Left lung (tissue), 10 donors: ENCODE measurements around the gene KCTD14. TPM values are rescaled to one million over a fixed set of nuclear protein-coding genes. Genes with fewer than 3 reads are reported as not detected.

ENCODE experiments used
- ATAC-seq: fragments of 200-7000 bp; cut with Tn5 transposase; one replicate; pipeline ENCODE4 v1.9.1; 2020; ENCODE audit warnings: moderate library complexity
- DNase-seq, 4 donors: peaks; one replicate each; pipeline ENCODE4 v3.0.0-alpha.2; 2013 to 2020
- H3K27ac ChIP-seq, 2 donors: fragments of 200-600 bp; sonication (generic) in 1 of 2; one replicate each; pipeline versions ENCODE4 v1.5.0 to v1.8.0; 2020 to 2021
- H3K27me3 ChIP-seq, 2 donors: fragments of 200-600 bp; sonication (generic) in 1 of 2; one replicate each; pipeline versions ENCODE4 v1.5.0 to v1.8.0; 2020 to 2021
- H3K36me3 ChIP-seq, 2 donors: fragments of 200-600 bp; sonication (generic) in 1 of 2; one replicate each; pipeline versions ENCODE4 v1.5.0 to v1.8.0; 2020 to 2021
- H3K4me1 ChIP-seq, 2 donors: fragments of 200-600 bp; one replicate each; pipeline ENCODE4 v1.8.0; 2021
- H3K4me3 ChIP-seq, 2 donors: fragments of 200-600 bp; sonication (generic) in 1 of 2; one replicate each; pipeline versions ENCODE4 v1.5.0 to v1.8.0; 2020 to 2021; ENCODE audit warnings: mild to moderate bottlenecking in 1 of 2
- H3K9me3 ChIP-seq, 2 donors: fragments of 200-600 bp; sonication (generic) in 1 of 2; one replicate each; pipeline versions ENCODE4 v1.5.0 to v1.8.0; 2020 to 2021
- intact Hi-C, 2 donors: fragments of 100-400 bp; cut with DNase I; formaldehyde crosslinking; loops; one replicate each; pipeline versions ENCODE4 v1.11.2 to v1.14.2; 2022
- polyA plus RNA-seq, 6 donors: library from polyadenylated mRNA; unstranded; fragments of 120-200 nt; gene quantifications; one replicate each; pipeline ENCODE4 v1.2.1, GENCODE V29; 2013; ENCODE audit not compliant: insufficient read length in 6 of 6
- total RNA-seq, 2 donors: library from RNA; stranded (reverse); fragmentation: NEBNext Ultra II Directional; extraction: Animal tissue kit (Norgen Biotek cat#: 25700); gene quantifications; one replicate each; pipeline ENCODE4 v1.2.1, GENCODE V29; 2021
- TF ChIP-seq, protein P1 (sequence below), 2 donors: fragments of 200-600 bp; sonication (generic) in 1 of 2; IDR thresholded peaks; one replicate each; pipeline versions ENCODE4 v1.5.0 to v1.8.0; 2021; ENCODE audit warnings: antibody characterized with exemption in 2 of 2
- donor health status: DM: no; HTN: yes; CAD: no.
- donor health status: DM: no; HTN: no; CAD: no.

Gene KCTD14
- total and polyA plus RNA-seq, 8 donors, result 6.5 to 19.2 (median 8.8) TPM

DNA sequence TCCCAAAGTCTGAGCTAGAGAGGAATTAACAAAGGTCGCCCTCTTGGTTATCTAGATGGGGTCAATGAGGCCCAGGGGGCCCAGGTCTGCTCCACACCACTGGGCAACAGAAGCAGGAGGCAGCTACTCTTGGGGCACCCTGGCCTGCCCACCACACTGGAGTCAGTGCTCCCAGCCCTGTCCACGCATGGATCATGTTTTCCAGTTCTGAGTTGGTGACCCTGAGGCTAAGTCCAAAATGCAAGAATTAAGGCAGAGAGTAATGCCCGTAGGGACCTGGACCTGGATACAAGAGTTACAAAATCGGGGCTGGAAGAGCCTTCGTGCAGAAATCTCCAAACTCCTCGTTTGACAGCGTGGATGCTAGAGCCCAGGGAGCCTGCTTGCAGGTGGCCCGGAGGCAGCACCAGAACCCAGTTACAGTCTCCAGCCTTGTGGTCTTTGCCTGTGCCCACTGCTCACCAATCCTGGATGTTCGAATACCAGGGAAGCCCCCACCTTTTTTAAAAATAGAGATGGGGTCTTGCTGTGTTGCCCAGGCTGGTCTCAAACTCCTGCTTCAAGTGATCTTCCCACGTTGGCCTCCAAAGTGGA lies 34.5 kb upstream of the KCTD14 start:
- TF ChIP-seq, protein P1, sequence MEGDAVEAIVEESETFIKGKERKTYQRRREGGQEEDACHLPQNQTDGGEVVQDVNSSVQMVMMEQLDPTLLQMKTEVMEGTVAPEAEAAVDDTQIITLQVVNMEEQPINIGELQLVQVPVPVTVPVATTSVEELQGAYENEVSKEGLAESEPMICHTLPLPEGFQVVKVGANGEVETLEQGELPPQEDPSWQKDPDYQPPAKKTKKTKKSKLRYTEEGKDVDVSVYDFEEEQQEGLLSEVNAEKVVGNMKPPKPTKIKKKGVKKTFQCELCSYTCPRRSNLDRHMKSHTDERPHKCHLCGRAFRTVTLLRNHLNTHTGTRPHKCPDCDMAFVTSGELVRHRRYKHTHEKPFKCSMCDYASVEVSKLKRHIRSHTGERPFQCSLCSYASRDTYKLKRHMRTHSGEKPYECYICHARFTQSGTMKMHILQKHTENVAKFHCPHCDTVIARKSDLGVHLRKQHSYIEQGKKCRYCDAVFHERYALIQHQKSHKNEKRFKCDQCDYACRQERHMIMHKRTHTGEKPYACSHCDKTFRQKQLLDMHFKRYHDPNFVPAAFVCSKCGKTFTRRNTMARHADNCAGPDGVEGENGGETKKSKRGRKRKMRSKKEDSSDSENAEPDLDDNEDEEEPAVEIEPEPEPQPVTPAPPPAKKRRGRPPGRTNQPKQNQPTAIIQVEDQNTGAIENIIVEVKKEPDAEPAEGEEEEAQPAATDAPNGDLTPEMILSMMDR (IDR thresholded peaks at IDR 0.05), result no peak
- Histone ChIP-seq H3K4me1 (peaks cover 0 to 7% of the 10 kb centered on the region in 2 donors), H3K36me3 (no peaks in the 10 kb centered on the region), H3K4me3 (no peak overlapping the region), H3K9me3 (no peaks in the 10 kb centered on the region), H3K27me3 (no peaks in the 10 kb centered on the region), H3K27ac (no peak overlapping the region)
- ATAC-seq (no peak), DNase-seq (no peak)
- intact Hi-C loops, result no loop called here

DNA sequence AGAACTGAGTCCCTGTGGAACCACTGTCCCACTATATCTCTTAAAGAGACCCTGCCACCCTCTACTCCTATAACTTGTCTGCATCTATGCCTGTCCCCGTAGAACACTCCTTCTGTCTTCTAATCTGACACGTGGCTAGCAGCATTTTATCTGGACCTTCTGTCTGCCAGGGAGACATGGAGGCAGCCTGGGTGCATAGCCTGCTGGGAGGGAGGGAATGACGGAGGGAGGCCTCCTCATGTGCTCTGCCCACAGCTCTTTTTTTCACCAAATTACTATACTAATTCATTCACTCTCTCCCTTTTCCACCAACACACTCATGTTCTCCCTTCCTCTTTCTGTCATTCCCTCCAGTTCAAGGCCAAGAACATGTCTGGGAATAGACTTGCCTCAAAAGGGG lies 33.0 kb upstream of the KCTD14 start:
- no peak for ATAC-seq

DNA sequence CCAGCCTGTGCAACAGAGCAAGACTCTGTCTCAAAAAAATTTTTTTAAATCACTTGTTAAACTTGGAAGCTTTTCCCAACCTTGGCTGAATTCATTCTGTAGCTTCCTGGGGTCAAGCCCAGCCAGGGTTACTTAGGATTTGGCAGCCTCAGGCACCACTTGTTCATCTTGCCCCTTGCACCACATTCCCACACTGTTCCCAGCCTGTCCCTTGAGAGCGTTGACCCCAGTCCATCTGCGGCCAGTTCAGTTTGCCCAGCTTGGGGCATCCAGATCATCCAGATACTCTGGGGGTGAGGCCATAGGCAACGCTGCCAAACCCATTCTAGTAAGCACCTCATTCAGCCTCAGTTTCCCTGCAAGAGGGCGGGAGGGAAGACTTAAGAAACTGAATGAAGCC lies 31.9 kb upstream of the KCTD14 start:
- Histone ChIP-seq H3K4me3 (no peak overlapping the region), H3K27me3 (no peaks in the 10 kb centered on the region), H3K36me3 (no peaks in the 10 kb centered on the region), H3K4me1 (no peaks in the 10 kb centered on the region), H3K9me3 (no peaks in the 10 kb centered on the region), H3K27ac (no peak overlapping the region)
- ATAC-seq (no peak), DNase-seq (no peak)
- TF ChIP-seq, protein P1 (IDR thresholded peaks at IDR 0.05), result no peak
- intact Hi-C loops, result no loop called here

More for the DNA sequence above, 33.0 kb upstream of the KCTD14 start:
- TF ChIP-seq, protein P1 (IDR thresholded peaks at IDR 0.05), result no peak
- H3K4me1 ChIP-seq, result peaks cover 0 to 2% of the 10 kb centered on the region in 2 donors
- DNase-seq, result no peak
- no peaks in the 10 kb centered on the region for H3K9me3 ChIP-seq
- no peaks in the 10 kb centered on the region for H3K27me3 ChIP-seq
- H3K4me3 ChIP-seq, result no peak overlapping the region
- H3K27ac ChIP-seq, result no peak overlapping the region
- H3K36me3 ChIP-seq, result no peaks in the 10 kb centered on the region
- intact Hi-C loops, result no loop called here

DNA sequence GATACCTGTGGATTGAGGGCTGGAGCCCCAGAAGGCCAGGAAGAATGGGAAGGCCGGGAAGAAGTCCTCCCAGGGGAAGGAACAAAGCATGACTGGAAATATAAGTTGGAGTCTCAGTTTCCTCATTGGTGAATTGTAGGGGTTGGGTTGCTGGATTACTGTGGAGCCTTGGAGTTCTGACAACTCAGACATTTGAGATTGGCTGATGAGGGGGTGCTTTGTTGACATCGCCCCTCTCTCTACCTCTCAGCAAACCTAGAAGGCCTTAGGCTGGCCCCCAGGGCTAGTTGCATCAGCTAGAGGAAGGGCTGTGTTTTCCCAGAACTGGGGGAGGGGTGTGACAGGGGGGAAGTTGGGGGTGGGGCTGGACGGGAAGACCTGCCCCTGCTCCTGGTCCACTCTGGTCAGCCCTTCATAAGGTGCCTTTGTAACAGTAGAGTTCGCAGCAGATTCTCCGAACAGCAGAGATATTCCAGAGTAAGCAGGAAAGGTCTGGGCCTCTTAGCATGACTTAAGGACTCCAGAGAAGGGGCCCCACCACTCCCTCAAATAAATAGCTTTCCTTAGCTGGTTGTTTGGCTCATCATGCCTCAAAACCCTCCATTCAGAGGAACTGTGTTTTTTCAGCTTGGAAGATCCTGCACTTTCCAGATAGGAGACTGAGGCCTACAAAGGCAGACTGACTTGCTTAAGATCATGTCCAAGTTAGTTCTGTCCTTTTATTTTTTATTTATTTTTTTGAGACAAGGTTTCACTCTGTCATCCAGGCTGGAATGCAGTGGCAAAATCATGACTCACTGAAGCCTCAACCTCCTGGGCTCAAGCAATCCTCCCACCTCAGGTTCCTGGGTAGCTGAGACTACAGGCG lies 28.1 kb upstream of the KCTD14 start:
- Histone ChIP-seq H3K4me1 (peaks cover 0 to 3% of the 10 kb centered on the region in 2 donors), H3K9me3 (no peaks in the 10 kb centered on the region), H3K27ac (no peak overlapping the region), H3K36me3 (no peaks in the 10 kb centered on the region), H3K27me3 (no peaks in the 10 kb centered on the region), H3K4me3 (no peak overlapping the region)
- TF ChIP-seq, protein P1 (IDR thresholded peaks at IDR 0.05), result no peak
- intact Hi-C loops, result no loop called here
- ATAC-seq (peak; percentile 10), DNase-seq (no peak)

DNA sequence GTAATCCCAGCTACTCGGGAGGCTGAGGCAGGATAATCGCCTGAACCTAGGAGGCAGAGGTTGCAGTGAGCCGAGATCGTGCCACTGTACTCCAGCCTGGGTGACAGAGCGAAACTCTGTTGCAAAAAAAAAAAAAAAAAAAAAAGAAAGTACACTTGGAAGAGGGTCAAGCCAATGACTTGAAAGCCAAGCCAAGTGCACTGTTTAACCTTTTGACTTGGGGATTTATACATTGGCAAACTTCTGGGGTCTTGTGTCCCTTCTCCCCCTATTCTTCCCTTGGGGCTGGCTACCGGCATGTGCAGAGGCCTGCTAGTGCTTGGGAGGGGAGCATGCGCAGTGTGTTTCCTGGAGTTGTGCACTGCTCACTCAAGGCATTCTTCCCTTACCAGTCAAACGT lies 26.3 kb upstream of the KCTD14 start:
- peaks cover 7 to 15% of the 10 kb centered on the region in 2 donors for H3K4me1 ChIP-seq
- H3K36me3 ChIP-seq, result no peaks in the 10 kb centered on the region
- H3K27ac ChIP-seq, result no peak overlapping the region
- H3K4me3 ChIP-seq, result no peak overlapping the region
- H3K9me3 ChIP-seq, result no peaks in the 10 kb centered on the region
- TF ChIP-seq, protein P1 (IDR thresholded peaks at IDR 0.05), result no peak
- intact Hi-C loops, result no loop called here
- DNase-seq, result no peak
- no peaks in the 10 kb centered on the region for H3K27me3 ChIP-seq
- no peak for ATAC-seq
